Heart left ventricle (tissue), 16 donors: ENCODE data around the gene TRDN. TPM values are rescaled to one million over a fixed set of nuclear protein-coding genes. Genes with fewer than 3 reads are reported as not detected.

ENCODE experiments used
- ATAC-seq, 4 donors: fragments of 200-7000 bp; cut with Tn5 transposase; one replicate each; pipeline ENCODE4 v1.9.1; 2020 to 2022; ENCODE audit warnings: moderate library complexity in 4 of 4, mild to moderate bottlenecking in 3 of 4, moderate number of reproducible peaks in 1 of 4
- DNase-seq, 5 donors: peaks; one replicate each; pipeline ENCODE4 v3.0.0-alpha.2; 2020
- H3K27ac ChIP-seq, 12 donors: fragments of 200-600 bp; sonication (generic) in 4 of 12; one replicate each; pipeline versions ENCODE4 v1.5.0 to v1.8.0; 2016 to 2022; ENCODE audit warnings: mild to moderate bottlenecking in 2 of 12
- H3K27me3 ChIP-seq, 9 donors: fragments of 200-600 bp; sonication (generic) in 2 of 9; one replicate each; pipeline versions ENCODE4 v1.5.1 to v1.8.0; 2016 to 2022; ENCODE audit warnings: mild to moderate bottlenecking in 3 of 9
- H3K36me3 ChIP-seq, 9 donors: fragments of 200-600 bp; sonication (generic) in 2 of 9; one replicate each; pipeline versions ENCODE4 v1.5.0 to v1.8.0; 2018 to 2022; ENCODE audit warnings: mild to moderate bottlenecking in 2 of 9
- H3K4me1 ChIP-seq, 12 donors: fragments of 200-600 bp; sonication (generic) in 4 of 12; one replicate each; pipeline versions ENCODE4 v1.5.0 to v1.8.0; 2016 to 2022; ENCODE audit warnings: mild to moderate bottlenecking in 3 of 12
- H3K4me3 ChIP-seq, 12 donors: fragments of 200-600 bp; sonication (generic) in 4 of 12; one replicate each; pipeline versions ENCODE4 v1.5.0 to v1.8.0; 2017 to 2022; ENCODE audit warnings: mild to moderate bottlenecking in 9 of 12, moderate library complexity in 4 of 12
- H3K9me3 ChIP-seq, 12 donors: fragments of 200-600 bp; sonication (generic) in 4 of 12; one replicate each; pipeline versions ENCODE4 v1.5.0 to v1.8.0; 2016 to 2022; ENCODE audit warnings: mild to moderate bottlenecking in 1 of 12
- POLR2A ChIP-seq, 2 donors: fragments of 450-650 bp; IDR thresholded peaks; one replicate each; pipeline ENCODE4 v1.6.1; 2017; ENCODE audit warnings: antibody characterized with exemption in 2 of 2, mild to moderate bottlenecking in 2 of 2, moderate library complexity in 2 of 2
- WGBS, 4 donors: extraction: QIAGEN DNeasy Blood & Tissue Kit in 2 of 4; methylation state at CpG; one replicate each; pipeline versions ENCODE4 v1.1.5 to v1.1.7; 2013 to 2018; 5-methylcytosine and 5-hydroxymethylcytosine counted together
- intact Hi-C, 10 donors: fragments of 100-400 bp; cut with DNase I; formaldehyde crosslinking; loops; one replicate each; pipeline versions ENCODE4 v1.11.1 to v1.14.2; 2022
- polyA plus RNA-seq, 2 donors: library from polyadenylated mRNA; stranded (reverse); fragments of 200-250 nt; gene quantifications; one replicate each; pipeline ENCODE4 v1.2.3, GENCODE V29; 2013
- total RNA-seq, 9 donors: library from RNA; depleted of rRNA in 2 of 9; stranded (reverse); fragments of >200 nt in 2 of 9; fragmentation: NEBNext Ultra II Directional in 3 of 9; extraction: Animal tissue kit (Norgen Biotek cat#: 25700) in 3 of 9; gene quantifications; one replicate each; pipeline versions ENCODE4 v1.1.0 to v1.2.4, GENCODE V29; 2016 to 2023
- TF ChIP-seq, protein P1 (sequence below), 12 donors: fragments of 200-600 bp; sonication (generic) in 4 of 12; IDR thresholded peaks; one replicate each; pipeline versions ENCODE4 v1.5.0 to v1.8.0; 2018 to 2022; ENCODE audit warnings: antibody characterized with exemption in 12 of 12, mild to moderate bottlenecking in 5 of 12
- donor health status: ischemic (EF 13 %, LVEDD 7.1; RV severe dilation, severe dysfunction).
- donor health status: healthy with polysubstance abuse.
- donor health status: DM: no; HTN: yes; CAD: no.
- donor health status: DM: no; HTN: no; CAD: no.
- donor health status: ischemic (EF 25% LVEDD 6.9; RV normal size, moderate dysfunction).
- donor health status: ischemic (EF 25% LVEDD 5.7; RV mildly dilated, moderate dysfunction).
- donor health status: healthy.
- donor health status: DM: yes; HTN: yes; CAD: no.
- donor health status: ischemic (EF 35%, LVEDD 5.7; RV mildly dilated, moderate dysfunction).
- donor health status: nonischemic (EF 11% LVEDD 7.7; RV severe dilation, severe dysfunction).
- donor health status: DM: yes; HTN: yes; CAD: no.
- donor health status: PGD.
- donor health status: ischemic (EF 29% LVEDD 5.4; RV normal size, mild dysfunction).
- donor health status: nonischemic (EF 23%, LVEDD 6.1; RV moderate dilation, normal function).

The TRDN gene
- total and polyA plus RNA-seq, 11 donors, result 39.0 to 577 (median 381) TPM

DNA sequence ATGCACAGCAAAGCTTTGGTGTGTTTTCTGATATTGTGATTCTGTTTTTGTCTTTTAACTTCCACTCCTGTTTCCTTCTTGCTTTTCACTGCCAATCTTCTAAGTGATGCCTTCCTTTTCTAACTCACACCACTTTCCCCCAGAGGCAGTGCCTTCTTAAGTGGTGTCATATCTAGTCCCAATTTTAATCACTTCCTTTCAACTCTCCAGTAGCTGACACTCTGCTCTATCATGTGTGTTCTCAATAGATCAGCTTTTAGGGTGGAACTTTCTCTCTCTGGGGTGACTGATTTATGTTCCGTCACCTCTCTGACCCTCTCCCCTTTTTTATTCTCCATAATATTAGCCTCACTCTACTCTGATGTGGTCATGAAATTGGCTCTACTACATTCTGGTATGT lies 460.0 kb downstream of the TRDN start:
- ATAC-seq, result no peak
- intact Hi-C loops, result no loop called here
- no peak overlapping the region for H3K27ac ChIP-seq
- DNase-seq, result no peak
- H3K9me3 ChIP-seq, result peaks cover 0 to 3% (median 0%) of the 10 kb centered on the region in 12 donors
- no peaks in the 10 kb centered on the region for H3K4me1 ChIP-seq
- H3K36me3 ChIP-seq, result no peaks in the 10 kb centered on the region
- no peak for TF ChIP-seq POLR2A (IDR thresholded peaks at IDR 0.05)
- TF ChIP-seq, protein P1, sequence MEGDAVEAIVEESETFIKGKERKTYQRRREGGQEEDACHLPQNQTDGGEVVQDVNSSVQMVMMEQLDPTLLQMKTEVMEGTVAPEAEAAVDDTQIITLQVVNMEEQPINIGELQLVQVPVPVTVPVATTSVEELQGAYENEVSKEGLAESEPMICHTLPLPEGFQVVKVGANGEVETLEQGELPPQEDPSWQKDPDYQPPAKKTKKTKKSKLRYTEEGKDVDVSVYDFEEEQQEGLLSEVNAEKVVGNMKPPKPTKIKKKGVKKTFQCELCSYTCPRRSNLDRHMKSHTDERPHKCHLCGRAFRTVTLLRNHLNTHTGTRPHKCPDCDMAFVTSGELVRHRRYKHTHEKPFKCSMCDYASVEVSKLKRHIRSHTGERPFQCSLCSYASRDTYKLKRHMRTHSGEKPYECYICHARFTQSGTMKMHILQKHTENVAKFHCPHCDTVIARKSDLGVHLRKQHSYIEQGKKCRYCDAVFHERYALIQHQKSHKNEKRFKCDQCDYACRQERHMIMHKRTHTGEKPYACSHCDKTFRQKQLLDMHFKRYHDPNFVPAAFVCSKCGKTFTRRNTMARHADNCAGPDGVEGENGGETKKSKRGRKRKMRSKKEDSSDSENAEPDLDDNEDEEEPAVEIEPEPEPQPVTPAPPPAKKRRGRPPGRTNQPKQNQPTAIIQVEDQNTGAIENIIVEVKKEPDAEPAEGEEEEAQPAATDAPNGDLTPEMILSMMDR (IDR thresholded peaks at IDR 0.05), result no peak
- WGBS, 4 donors, result 66 to 77% (median 71%) methylated on average over 1 of the region's 1 CpG
- H3K27me3 ChIP-seq, result no peaks in the 10 kb centered on the region
- no peak overlapping the region for H3K4me3 ChIP-seq

DNA sequence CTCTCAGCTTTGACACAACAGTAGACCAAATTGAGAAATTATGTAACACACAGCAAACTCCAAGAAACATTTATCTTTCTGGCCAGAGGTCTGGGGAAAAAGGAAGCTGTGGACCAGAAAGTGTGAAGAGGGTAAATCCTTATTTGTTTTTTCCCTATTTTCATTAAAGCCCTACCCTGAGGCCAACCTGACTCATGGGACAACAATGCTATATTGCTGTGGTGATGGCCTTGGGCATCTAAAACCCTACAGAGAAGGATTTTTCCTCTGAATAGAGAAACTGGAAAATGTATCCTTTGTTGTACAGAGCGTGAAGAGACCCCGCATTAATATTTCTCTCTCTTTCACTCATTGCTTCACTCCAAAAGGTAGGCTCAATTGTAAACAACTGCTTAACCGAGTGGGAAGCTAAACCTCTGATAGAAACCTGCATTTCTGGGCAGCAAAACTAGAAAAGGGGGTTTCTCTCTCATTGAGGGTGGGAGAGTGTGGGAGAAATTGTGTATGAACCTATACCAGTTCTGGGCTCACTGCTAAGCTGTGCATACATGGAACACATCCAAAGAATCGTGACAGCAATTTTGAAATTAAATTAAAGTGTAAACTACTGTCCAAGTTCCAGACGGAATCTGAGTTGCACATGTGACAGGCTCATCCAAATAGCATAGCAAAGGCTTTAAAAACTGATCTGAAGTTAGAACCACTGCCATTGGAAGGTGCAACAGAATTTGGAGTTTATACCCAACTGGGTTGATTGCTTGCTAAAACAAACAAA lies 465.2 kb downstream of the TRDN start:
- 73 to 81% (median 75%) methylated on average over 5 of the region's 5 CpGs for WGBS, 4 donors
- no peak for DNase-seq

DNA sequence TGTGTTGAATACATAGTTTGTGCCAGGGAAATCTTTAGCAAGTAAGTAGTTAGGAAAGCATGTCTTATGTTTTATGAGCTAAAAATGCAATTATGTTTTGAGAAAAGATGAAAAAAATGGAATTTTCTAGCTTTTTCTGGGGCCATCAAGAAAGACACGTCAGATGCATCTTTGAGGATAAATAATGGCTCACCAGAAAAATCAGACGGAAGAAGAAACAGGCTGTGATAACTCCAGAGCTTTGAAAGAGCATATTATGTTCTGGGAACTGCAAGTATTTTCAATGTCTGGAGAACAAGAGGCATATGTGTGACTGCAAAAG lies 467.0 kb downstream of the TRDN start:
- peaks cover 0 to 6% (median 0%) of the 10 kb centered on the region in 12 donors for H3K9me3 ChIP-seq
- H3K36me3 ChIP-seq, result no peaks in the 10 kb centered on the region
- H3K4me3 ChIP-seq, result no peak overlapping the region
- H3K4me1 ChIP-seq, result no peaks in the 10 kb centered on the region
- DNase-seq (no peak), ATAC-seq (no peak)
- H3K27me3 ChIP-seq, result no peaks in the 10 kb centered on the region
- H3K27ac ChIP-seq, result no peak overlapping the region
- intact Hi-C loops, result no loop called here
- 68 to 73% (median 69%) methylated on average over 2 of the region's 2 CpGs for WGBS, 4 donors
- TF ChIP-seq, protein P1 (IDR thresholded peaks at IDR 0.05), result no peak
- TF ChIP-seq POLR2A (IDR thresholded peaks at IDR 0.05), result no peak

More for the DNA sequence above, 465.2 kb downstream of the TRDN start:
- H3K27ac ChIP-seq, result no peak overlapping the region
- H3K4me1 ChIP-seq, result no peaks in the 10 kb centered on the region
- intact Hi-C loops, result no loop called here
- H3K4me3 ChIP-seq, result no peak overlapping the region
- no peak for ATAC-seq
- no peaks in the 10 kb centered on the region for H3K27me3 ChIP-seq
- H3K9me3 ChIP-seq, result peaks cover 0 to 2% (median 0%) of the 10 kb centered on the region in 12 donors
- H3K36me3 ChIP-seq, result no peaks in the 10 kb centered on the region
- TF ChIP-seq, protein P1 (IDR thresholded peaks at IDR 0.05), result no peak
- no peak for TF ChIP-seq POLR2A (IDR thresholded peaks at IDR 0.05)

DNA sequence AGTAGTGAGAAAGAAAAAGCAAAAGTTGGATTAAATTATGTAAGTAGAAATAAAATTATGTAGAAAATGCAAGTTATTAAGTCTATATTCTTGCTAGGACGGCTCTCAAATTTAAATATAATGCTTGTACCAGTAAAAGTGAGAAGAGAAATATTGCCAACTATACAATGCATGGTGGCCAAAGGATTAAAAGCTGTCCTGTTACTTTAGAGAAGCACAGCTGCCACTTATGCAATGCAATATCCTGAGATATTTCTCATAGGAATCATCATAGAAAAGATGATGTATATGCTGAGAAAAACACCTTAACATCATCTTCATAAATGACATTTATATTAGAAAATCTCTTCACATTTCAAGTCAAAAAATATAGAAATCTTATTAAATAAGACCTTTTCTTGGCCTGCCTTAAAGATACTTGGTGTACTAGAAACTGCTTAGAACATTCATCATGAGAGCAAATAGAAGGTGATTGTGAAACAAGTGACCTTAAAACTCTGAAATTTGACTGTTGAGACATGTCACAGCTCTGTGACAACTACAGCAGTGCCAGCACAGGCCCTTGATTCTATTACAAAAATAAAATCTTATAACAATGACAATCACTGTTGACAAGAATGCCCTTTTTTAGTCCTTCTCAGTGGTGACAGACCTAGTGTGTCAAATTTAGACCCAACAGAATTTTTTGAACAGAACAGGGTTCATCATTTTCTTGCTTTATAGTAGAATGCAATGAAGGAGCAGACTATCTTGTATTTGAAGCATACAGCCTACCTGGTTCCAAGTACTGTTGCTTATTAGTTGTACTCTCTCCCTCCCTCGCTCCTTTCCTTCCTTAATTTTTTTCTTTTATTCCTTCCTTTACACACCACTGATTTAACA lies 467.6 kb downstream of the TRDN start:
- no peak for ATAC-seq
- intact Hi-C loops, result no loop called here
- Histone ChIP-seq H3K4me1 (no peaks in the 10 kb centered on the region), H3K9me3 (peaks cover 0 to 9% (median 0%) of the 10 kb centered on the region in 12 donors), H3K27me3 (no peaks in the 10 kb centered on the region), H3K27ac (no peak overlapping the region), H3K4me3 (no peak overlapping the region), H3K36me3 (no peaks in the 10 kb centered on the region)
- WGBS, 4 donors, result 63 to 74% (median 71%) methylated on average over 2 of the region's 2 CpGs
- no peak for TF ChIP-seq POLR2A (IDR thresholded peaks at IDR 0.05)
- TF ChIP-seq, protein P1 (IDR thresholded peaks at IDR 0.05), result no peak
- DNase-seq, result no peak
